GM19397 (cell line): ENCODE results near the gene SOX8.

Experiments
- ATAC-seq: cut with Tn5 transposase; IDR thresholded peaks from one replicate; pipeline ENCODE4 v1.9.1; 2021; ENCODE audit warnings: mild to moderate bottlenecking, moderate library complexity; ENCODE audit not compliant: unreplicated experiment

SOX8 gene

GRCh38 chr16:971981-972315 lies 9.6 kb upstream of the SOX8 start:
- no peak for ATAC-seq

DNA sequence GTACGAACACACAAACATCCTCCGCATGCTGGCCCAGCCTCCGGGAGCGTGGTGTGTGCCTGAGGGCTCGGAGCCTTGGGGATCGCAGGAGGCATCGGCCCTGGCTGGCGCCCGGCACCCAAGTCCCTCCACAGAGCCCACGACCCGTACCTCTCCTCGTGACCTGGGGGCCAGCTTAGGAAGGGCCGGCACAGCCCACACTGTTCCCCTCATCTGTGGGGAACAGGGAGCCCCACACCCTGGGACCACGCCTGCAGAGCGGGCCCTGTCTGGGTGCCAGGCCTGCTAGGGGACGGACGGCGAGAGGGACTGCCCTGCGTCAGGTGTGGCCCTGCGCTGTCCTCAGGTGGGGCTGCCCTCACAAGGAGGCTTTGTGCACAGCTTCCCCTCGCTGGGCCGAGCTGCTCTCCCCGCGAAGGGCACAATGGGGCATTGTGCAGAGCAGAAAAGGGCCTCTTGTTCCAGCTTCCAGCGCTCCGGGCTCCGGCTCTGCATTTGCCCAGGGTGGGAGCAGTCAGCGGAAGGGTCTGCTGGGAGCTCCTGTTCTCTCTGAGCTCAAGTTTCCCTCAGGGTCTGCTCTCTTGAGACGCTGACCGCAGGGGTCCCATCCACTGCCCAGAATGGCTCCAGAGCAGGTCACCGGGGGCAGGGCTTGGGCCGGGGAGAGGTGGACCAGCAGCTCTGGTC lies 9.1 kb upstream of the SOX8 start:
- ATAC-seq = no peak

DNA sequence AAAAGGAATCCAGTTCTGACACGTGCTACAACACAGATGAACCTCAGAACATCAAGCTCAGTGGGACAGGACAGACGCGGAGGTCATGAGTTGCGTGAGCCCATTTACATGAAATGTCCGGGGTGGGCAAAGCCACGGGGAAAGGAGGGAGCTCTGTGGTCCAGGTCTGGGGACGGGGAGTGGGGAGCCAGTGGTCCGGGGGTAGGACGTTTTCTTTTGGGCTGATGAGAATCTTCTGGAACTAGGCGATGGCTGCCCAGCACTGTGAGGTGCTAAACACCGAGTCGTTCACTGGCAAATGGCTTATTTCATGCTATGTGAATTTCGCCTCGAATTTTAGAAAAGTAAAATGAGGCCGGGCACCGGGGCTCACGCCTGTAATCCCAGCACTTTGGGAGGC lies 8.2 kb upstream of the SOX8 start:
- ATAC-seq = no peak

- no peak for ATAC-seq
Observed at GRCh38 chr16:974001-974601, 7.5 kb upstream of the SOX8 start.

- no peak for ATAC-seq
Observed at GRCh38 chr16:974611-975261, 6.8 kb upstream of the SOX8 start.

- ATAC-seq = no peak
Observed at GRCh38 chr16:975291-975690, 6.3 kb upstream of the SOX8 start.

GRCh38 chr16:976389-976931 lies 5.1 kb upstream of the SOX8 start:
- ATAC-seq = no peak

GRCh38 chr16:977081-977701 lies 4.4 kb upstream of the SOX8 start:
- ATAC-seq = no peak

GRCh38 chr16:977896-978295 lies 3.7 kb upstream of the SOX8 start:
- ATAC-seq = no peak

DNA sequence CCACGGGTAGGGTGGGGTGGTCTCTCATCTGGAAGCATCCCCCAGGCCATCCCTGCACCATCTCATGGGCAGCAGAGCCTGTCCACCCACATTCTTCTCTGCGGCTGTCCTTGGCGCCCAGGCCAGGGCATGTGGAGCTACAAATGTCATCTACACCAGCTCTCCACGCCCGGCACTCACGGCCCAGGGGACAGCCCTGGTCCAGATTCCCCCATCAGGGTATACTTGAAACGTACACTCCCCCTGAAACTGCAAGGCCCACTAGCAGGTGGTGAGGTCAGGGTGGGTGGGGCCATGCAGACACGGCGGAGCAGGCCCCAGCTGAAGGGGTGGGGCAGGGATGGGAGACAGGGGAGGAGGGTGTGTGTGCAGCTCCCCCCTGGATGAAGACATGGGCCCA lies 3.2 kb upstream of the SOX8 start:
- ATAC-seq = no peak

- ATAC-seq = no peak
Observed at GRCh38 chr16:979147-979546, 2.4 kb upstream of the SOX8 start.

DNA sequence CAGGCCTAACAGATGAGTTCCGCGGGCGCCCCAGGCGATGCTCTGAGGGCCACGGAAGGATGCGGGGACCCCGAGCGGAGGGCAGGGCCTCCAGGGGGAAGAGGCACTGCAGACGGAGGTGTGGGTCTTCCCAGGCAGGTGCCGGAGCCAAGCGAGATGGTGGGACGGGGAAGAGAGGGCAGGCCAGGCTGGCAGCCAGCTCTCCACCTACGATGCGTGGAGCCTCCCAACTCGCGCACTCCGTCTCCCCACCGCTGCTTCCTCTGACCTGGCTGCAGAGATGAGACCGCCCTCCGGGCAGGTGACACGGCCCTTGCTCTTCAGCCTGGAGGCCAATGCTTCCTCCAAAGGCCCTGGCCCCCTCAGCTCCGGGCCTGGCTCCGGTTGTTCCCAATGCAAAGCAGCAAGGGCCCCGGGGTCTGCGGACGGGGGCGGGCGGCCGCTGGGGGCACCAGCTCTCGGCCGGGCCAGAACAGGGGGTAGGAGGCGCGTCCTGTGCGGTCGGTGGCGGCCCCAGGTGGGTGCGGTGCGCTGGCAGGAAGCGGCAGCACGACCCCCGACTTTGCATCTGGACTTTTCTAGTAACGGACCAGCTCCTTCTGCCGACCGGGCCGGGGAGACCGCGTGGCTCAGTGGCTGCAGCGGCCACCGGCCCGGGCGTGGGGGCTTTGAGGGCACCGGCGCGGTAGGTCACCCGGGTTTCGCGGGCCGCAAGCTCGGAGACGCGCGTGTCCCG lies 1.5 kb upstream of the SOX8 start:
- ATAC-seq = no peak

- no peak for ATAC-seq
Observed at GRCh38 chr16:980595-980854, 1.0 kb upstream of the SOX8 start.

DNA sequence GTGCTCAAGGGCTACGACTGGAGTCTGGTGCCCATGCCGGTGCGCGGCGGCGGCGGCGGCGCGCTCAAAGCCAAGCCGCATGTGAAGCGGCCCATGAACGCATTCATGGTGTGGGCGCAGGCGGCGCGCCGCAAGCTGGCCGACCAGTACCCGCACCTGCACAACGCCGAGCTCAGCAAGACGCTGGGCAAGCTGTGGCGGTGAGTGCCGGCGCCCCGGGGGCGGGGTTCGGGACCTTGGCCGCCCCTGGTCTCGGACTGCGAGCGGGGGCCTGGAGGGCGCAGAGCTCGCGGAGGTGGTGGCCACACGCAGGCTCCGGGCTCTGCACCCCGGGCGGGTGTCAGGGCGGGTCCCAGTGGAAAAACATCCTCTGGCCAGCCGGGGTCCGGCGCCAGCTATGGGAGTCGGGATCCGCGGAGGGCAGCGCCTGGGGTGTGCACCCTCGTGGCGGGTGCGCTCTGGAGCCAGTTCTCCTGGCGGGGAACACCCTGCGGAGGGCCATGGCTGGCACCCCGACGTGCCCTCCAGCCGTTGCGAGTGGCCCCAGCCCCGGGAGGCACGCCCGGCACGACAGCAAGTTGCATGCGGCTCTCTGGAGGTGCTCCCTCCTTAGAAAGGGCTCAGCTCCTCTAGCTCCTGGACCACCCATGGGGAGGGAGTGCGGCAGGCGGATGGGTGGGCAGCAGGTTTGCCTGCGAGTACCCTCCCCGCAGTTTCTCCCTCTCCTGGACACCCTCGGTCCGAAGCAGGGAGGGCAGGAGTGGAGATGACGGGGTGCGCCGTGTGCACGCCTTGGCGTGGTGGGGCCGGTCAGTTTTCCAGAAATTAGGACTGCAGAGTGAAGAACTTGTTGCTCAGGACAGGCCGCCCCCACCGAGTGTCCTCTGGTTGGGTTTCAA lies 824 bp downstream of the SOX8 start:
- no peak for ATAC-seq

- ATAC-seq = no peak
Observed at GRCh38 chr16:983044-984030, 1.8 kb downstream of the SOX8 start.

DNA sequence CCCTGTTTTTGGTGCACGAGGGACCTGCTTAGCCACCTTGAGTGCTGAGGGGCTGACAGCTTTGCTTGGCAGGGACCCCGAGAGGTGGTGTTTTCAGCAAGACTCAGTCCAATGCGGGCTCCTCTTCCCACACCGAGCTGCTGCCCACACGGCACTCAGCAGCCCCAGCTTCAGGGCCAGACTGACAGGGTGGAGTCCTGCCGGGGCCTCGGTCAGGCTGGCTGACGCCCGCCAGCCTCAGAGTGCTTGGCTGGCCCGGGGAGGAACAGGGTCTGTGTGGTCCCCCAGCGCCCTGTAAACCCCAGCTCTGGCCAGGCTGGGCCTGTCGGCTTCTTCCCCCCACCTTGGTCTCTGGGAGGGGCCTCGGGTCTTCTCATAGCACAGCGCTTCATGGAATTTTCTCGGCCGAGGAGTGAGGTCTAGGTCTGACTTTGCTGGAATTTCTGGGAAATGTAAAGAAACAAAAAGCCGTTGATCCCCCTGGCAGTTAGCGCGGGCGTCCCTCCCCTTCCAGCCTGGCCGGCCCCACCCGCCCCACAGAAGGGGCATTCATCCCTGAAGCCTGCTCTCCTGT lies 2.6 kb downstream of the SOX8 start:
- ATAC-seq = no peak

DNA sequence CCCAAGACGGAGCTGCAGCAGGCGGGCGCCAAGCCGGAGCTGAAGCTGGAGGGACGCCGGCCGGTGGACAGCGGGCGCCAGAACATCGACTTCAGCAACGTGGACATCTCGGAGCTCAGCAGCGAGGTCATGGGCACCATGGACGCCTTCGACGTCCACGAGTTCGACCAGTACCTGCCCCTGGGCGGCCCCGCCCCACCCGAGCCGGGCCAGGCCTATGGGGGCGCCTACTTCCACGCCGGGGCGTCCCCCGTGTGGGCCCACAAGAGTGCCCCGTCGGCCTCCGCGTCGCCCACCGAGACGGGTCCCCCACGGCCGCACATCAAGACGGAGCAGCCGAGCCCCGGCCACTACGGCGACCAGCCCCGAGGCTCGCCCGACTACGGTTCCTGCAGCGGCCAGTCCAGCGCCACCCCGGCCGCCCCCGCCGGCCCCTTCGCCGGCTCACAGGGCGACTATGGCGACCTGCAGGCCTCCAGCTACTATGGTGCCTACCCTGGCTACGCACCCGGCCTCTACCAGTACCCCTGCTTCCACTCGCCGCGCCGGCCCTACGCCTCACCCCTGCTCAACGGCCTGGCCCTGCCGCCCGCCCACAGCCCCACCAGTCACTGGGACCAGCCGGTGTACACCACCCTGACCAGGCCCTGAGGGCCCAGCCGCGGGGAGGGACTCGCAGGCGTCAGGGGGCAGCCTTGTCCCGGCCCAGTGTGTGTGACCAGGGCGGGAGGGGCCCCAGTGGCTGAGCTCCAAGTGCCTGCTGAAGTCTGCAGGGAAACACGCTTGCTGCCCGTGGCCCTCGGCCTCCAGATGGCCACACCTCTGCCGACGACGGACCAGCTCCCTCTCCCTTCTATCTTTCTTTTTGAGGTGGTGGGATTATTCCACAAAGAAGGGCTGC lies 3.4 kb downstream of the SOX8 start:
- no peak for ATAC-seq
